ENCODE measurements around the gene RNF224.

The RNF224 gene

GRCh38 chr9:137227054-137227852, at the start of gene RNF224:
TSS of gene RNF224 (plus strand) at chr9:137227502. CDS start at chr9:137228336, 834 bp downstream.
- TF ChIP-seq MAX (IDR thresholded peaks at IDR 0.05; ENCODE audit: low read depth, low read length) (peak; percentile 87), POLR2A (IDR thresholded peaks at IDR 0.05; ENCODE audit: extremely low read depth, insufficient read length) (no peak), MYC (IDR thresholded peaks at IDR 0.05; ENCODE audit: low read depth, low read length) (0 out of 2 replicates have a peak, but pooled peaks have one; percentile 51)
- TF ChIP-seq, protein P1, sequence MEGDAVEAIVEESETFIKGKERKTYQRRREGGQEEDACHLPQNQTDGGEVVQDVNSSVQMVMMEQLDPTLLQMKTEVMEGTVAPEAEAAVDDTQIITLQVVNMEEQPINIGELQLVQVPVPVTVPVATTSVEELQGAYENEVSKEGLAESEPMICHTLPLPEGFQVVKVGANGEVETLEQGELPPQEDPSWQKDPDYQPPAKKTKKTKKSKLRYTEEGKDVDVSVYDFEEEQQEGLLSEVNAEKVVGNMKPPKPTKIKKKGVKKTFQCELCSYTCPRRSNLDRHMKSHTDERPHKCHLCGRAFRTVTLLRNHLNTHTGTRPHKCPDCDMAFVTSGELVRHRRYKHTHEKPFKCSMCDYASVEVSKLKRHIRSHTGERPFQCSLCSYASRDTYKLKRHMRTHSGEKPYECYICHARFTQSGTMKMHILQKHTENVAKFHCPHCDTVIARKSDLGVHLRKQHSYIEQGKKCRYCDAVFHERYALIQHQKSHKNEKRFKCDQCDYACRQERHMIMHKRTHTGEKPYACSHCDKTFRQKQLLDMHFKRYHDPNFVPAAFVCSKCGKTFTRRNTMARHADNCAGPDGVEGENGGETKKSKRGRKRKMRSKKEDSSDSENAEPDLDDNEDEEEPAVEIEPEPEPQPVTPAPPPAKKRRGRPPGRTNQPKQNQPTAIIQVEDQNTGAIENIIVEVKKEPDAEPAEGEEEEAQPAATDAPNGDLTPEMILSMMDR (IDR thresholded peaks at IDR 0.05; ENCODE audit: low read depth, low read length), result peak; percentile 76
- peak; percentile 80 for DNase-seq (ENCODE audit: low read depth)
- H3K4me3 ChIP-seq (ENCODE audit: low read depth, low read length), result no peak within 1 kb of the TSS

DNA sequence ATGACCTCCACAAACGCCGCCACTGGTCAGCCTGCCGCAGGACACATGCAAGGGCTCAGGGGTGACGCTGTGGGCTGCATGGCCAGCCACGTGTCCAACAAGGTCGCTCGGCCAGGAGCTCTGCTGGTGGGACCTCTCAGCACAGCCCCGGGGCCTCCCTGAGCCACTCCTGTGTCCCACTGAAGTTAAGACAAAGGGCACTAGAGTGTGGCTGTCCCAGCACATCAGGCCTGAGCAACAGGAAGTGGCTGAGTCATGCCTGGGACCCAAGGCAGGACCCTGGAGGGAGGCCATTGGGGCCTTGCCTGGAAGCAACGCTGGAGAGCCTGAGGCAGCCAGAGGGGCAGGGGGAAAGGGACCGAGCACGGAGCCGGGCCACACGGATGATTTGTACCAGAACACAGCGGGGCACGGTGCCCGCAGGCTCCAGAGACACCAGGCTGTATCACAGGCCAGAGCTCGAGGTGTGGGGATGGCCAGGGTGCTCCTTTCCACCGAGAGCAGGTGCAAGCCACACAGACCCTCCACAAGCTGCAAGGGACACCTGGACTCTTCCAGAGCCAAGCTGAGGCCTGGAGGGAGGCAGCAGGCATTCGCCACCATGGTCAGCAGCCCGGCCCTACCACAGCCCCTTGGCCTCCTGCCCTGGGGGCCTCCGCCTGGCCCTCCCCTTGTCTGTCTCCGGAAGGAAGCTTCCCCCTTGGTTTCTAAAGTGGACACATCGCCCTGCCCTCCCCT, 48.9 kb upstream of the RNF224 start:
- no peak overlapping the region for H3K4me3 ChIP-seq (ENCODE audit: low read depth, low read length)
- no peak for TF ChIP-seq POLR2A (IDR thresholded peaks at IDR 0.05; ENCODE audit: extremely low read depth, insufficient read length)
- TF ChIP-seq MYC (IDR thresholded peaks at IDR 0.05; ENCODE audit: low read depth, low read length), result no peak
- TF ChIP-seq MAX (IDR thresholded peaks at IDR 0.05; ENCODE audit: low read depth, low read length), result no peak
- TF ChIP-seq, protein P1 (IDR thresholded peaks at IDR 0.05; ENCODE audit: low read depth, low read length), result no peak
- DNase-seq (ENCODE audit: low read depth), result peak; percentile 75

- DNase-seq (ENCODE audit: low read depth), result no peak
- H3K4me3 ChIP-seq (ENCODE audit: low read depth, low read length), result no peak overlapping the region
- TF ChIP-seq POLR2A (IDR thresholded peaks at IDR 0.05; ENCODE audit: extremely low read depth, insufficient read length) (no peak), MAX (IDR thresholded peaks at IDR 0.05; ENCODE audit: low read depth, low read length) (no peak), MYC (IDR thresholded peaks at IDR 0.05; ENCODE audit: low read depth, low read length) (no peak)
- TF ChIP-seq, protein P1 (IDR thresholded peaks at IDR 0.05; ENCODE audit: low read depth, low read length), result no peak
Observed at GRCh38 chr9:137178939-137179630, 48.2 kb upstream of the RNF224 start.

DNA sequence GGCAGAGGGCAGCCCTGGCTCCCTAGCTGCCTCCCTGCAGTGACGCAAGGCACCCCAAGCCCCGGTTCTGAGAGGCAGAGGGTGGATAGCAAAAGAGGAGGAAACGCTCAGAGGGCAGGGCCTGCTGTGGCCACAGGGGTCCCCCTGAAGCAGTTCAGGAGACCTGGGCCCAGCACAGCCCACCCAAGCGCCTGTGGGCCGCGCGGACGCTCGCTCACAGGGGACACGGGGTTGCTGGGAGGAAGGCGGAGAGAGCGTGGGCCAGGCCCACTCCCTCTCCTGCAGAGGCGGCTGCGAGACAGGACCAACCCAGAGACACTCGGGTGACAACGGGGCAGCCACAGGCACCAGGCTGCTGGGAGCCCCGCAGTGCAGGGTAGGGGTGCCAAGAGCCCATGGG, 47.5 kb upstream of the RNF224 start:
- H3K4me3 ChIP-seq (ENCODE audit: low read depth, low read length), result no peak overlapping the region
- TF ChIP-seq, protein P1 (IDR thresholded peaks at IDR 0.05; ENCODE audit: low read depth, low read length), result no peak
- TF ChIP-seq MAX (IDR thresholded peaks at IDR 0.05; ENCODE audit: low read depth, low read length) (no peak), MYC (IDR thresholded peaks at IDR 0.05; ENCODE audit: low read depth, low read length) (no peak), POLR2A (IDR thresholded peaks at IDR 0.05; ENCODE audit: extremely low read depth, insufficient read length) (no peak)
- DNase-seq (ENCODE audit: low read depth), result no peak

- H3K4me3 ChIP-seq (ENCODE audit: low read depth, low read length), result no peak overlapping the region
- TF ChIP-seq POLR2A (IDR thresholded peaks at IDR 0.05; ENCODE audit: extremely low read depth, insufficient read length) (no peak), MYC (IDR thresholded peaks at IDR 0.05; ENCODE audit: low read depth, low read length) (no peak), MAX (IDR thresholded peaks at IDR 0.05; ENCODE audit: low read depth, low read length) (no peak)
- TF ChIP-seq, protein P1 (IDR thresholded peaks at IDR 0.05; ENCODE audit: low read depth, low read length), result no peak
- no peak for DNase-seq (ENCODE audit: low read depth)
Observed at GRCh38 chr9:137180491-137180890, 46.8 kb upstream of the RNF224 start.

Measured in NB4 (cell line).